GM23248 (cell line): ENCODE data around the gene CNTN1.

Source experiments
- EZH2 ChIP-seq: fragments of 200-600 bp; sonication (generic); IDR thresholded peaks from 2 replicates; pipeline ENCODE4 v1.6.1; 2018; ENCODE audit warnings: antibody characterized with exemption, mild to moderate bottlenecking; ENCODE audit not compliant: insufficient read depth, poor library complexity, severe bottlenecking
- EZH2phosphoT487 ChIP-seq: fragments of 200-600 bp; sonication (generic); IDR thresholded peaks from 2 replicates; pipeline ENCODE4 v1.6.1; 2018; ENCODE audit warnings: antibody characterized with exemption, moderate library complexity, mild to moderate bottlenecking, low read depth; ENCODE audit not compliant: insufficient read depth

GRCh38 chr12:40650038-40650704, 42.1 kb upstream of the CNTN1 start:
- TF ChIP-seq EZH2 (no peak), EZH2phosphoT487 (no peak)
